RWPE2 (cell line): Measurements from ENCODE around the gene PLXNC1.

ENCODE experiments used
- ATAC-seq: fragments of 200-7000 bp; cut with Tn5 transposase; 3 replicates; pipeline ENCODE4 v1.9.1; 2021; ENCODE audit warnings: low read depth
- DNase-seq: peaks from one replicate; pipeline ENCODE4 v3.0.0-alpha.2; 2020; ENCODE audit warnings: low spot score
- H3K27ac ChIP-seq: fragments of 450-650 bp; 2 replicates; pipeline ENCODE4 v1.5.1; 2017; ENCODE audit warnings: mild to moderate bottlenecking; ENCODE audit not compliant: poor library complexity, severe bottlenecking
- H3K27me3 ChIP-seq: fragments of 250-450 bp; sonication (Bioruptor Pico); 2 replicates; pipeline ENCODE4 v1.5.1; 2021; ENCODE audit warnings: mild to moderate bottlenecking, moderate library complexity; ENCODE audit not compliant: insufficient read depth, poor library complexity, severe bottlenecking
- H3K36me3 ChIP-seq: fragments of 250-450 bp; sonication (Bioruptor Pico); 2 replicates; pipeline ENCODE4 v1.5.1; 2020; ENCODE audit warnings: low read depth, mild to moderate bottlenecking, moderate library complexity
- H3K4me1 ChIP-seq: fragments of 250-450 bp; sonication (Bioruptor Pico); 2 replicates; pipeline ENCODE4 v1.5.1; 2021; ENCODE audit warnings: mild to moderate bottlenecking, moderate library complexity; ENCODE audit not compliant: insufficient read depth, poor library complexity, severe bottlenecking
- H3K4me3 ChIP-seq: fragments of 250-450 bp; sonication (Bioruptor Pico); 2 replicates; pipeline ENCODE4 v1.5.1; 2021; ENCODE audit warnings: mild to moderate bottlenecking, moderate library complexity; ENCODE audit not compliant: severe bottlenecking
- H3K9me3 ChIP-seq: fragments of 250-450 bp; sonication (Bioruptor Pico); 2 replicates; pipeline ENCODE4 v1.5.1; 2021; ENCODE audit warnings: mild to moderate bottlenecking, moderate library complexity; ENCODE audit not compliant: severe bottlenecking
- CTCF ChIP-seq: fragments of 450-650 bp; IDR thresholded peaks from one replicate; pipeline ENCODE4 v1.5.1; 2017; ENCODE audit warnings: mild to moderate bottlenecking, moderate library complexity; ENCODE audit not compliant: poor library complexity, severe bottlenecking

The PLXNC1 gene

GRCh38 chr12:94147387-94147990 lies 888 bp upstream of the PLXNC1 start:
- H3K27ac ChIP-seq: no peak overlapping the region
- H3K36me3 ChIP-seq: no peaks in the 10 kb centered on the region
- TF ChIP-seq CTCF: no peak
- no peaks in the 10 kb centered on the region for H3K9me3 ChIP-seq
- H3K27me3 ChIP-seq: peaks cover 57% of the 10 kb centered on the region
- DNase-seq (no peak), ATAC-seq (no peak)
- H3K4me3 ChIP-seq: peak overlapping the region; percentile 36
- H3K4me1 ChIP-seq: no peaks in the 10 kb centered on the region

GRCh38 chr12:94148739-94149118 lies 352 bp downstream of the PLXNC1 start:
- no peaks in the 10 kb centered on the region for H3K4me1 ChIP-seq
- TF ChIP-seq CTCF: no peak
- ATAC-seq (no peak; the same call in 2 of the 3 replicates), DNase-seq (no peak)
- peaks cover 69% of the 10 kb centered on the region for H3K27me3 ChIP-seq
- H3K4me3 ChIP-seq: peak overlapping the region; percentile 36
- H3K36me3 ChIP-seq: no peaks in the 10 kb centered on the region
- H3K27ac ChIP-seq: no peak overlapping the region
- no peaks in the 10 kb centered on the region for H3K9me3 ChIP-seq

GRCh38 chr12:94149119-94149780 lies 873 bp downstream of the PLXNC1 start:
- Histone ChIP-seq H3K27me3 (peaks cover 72% of the 10 kb centered on the region), H3K9me3 (no peaks in the 10 kb centered on the region), H3K36me3 (no peaks in the 10 kb centered on the region), H3K4me1 (no peaks in the 10 kb centered on the region), H3K27ac (no peak overlapping the region), H3K4me3 (peak overlapping the region; percentile 36)
- DNase-seq (no peak), ATAC-seq (peak; percentile 28; the same call in 2 of the 3 replicates)
- peak; percentile 40 for TF ChIP-seq CTCF

GRCh38 chr12:94149781-94150239 lies 1.4 kb downstream of the PLXNC1 start:
- DNase-seq: no peak
- TF ChIP-seq CTCF: no peak
- Histone ChIP-seq H3K9me3 (no peaks in the 10 kb centered on the region), H3K36me3 (no peaks in the 10 kb centered on the region), H3K4me3 (no peak overlapping the region), H3K27ac (no peak overlapping the region), H3K4me1 (no peaks in the 10 kb centered on the region), H3K27me3 (peaks cover 72% of the 10 kb centered on the region)
- ATAC-seq: no peak; the same call in 2 of the 3 replicates
